Activated CD8-positive, alpha-beta memory T cell treated with anti-CD3 and anti-CD28 coated beads for 36 hours (primary cell): ENCODE measurements around the gene CFAP221. TPM values are rescaled to one million over a fixed set of nuclear protein-coding genes. Genes with fewer than 3 reads are reported as not detected.

Experiments used
- CTCF ChIA-PET: fragments of 350-600 bp; sonication (Branson Sonifier 250); formaldehyde crosslinking; loops from one replicate; lab custom pipeline; 2021; ENCODE audit warnings: antibody characterized with exemption; lab: Charles Lee
- POLR2A ChIA-PET: fragments of 350-600 bp; sonication (Branson Sonifier 250); formaldehyde crosslinking; loops from one replicate; lab custom pipeline; 2021; ENCODE audit warnings: antibody characterized with exemption; lab: Charles Lee
- total RNA-seq, 2 experiments: library from RNA; stranded (reverse); gene quantifications; one replicate each; pipeline ENCODE4 v1.2.3, GENCODE V29; 2021

The CFAP221 gene
- total RNA-seq, 2 experiments from 2014 or later, result not detected

DNA sequence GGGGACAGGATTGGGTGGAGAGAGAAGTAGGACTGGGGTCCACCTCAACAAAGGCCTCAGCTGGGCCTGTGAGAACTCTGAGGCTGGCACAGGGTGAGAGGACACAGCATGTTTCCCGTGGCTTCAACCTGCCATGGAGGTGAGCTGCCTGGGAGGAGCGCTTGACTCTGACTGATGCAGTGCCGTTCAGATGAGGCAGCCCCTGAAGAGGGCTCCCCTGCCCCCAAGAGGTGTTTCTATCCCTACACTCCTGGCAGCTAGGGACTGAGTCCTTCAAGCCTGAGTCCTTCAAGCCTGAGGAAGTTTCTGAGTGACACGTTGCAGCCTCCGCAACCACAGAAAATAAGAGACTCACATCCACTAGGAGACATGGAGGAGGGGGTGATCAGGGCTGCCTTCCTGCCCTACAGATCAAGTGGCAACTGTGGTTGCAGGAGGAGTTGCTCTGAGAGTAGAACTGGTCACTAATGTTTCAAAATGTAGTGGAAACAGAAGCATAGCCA, 85.1 kb downstream of the CFAP221 start:
- ChIA-PET POLR2A (no interaction called here), CTCF (no interaction called here)

DNA sequence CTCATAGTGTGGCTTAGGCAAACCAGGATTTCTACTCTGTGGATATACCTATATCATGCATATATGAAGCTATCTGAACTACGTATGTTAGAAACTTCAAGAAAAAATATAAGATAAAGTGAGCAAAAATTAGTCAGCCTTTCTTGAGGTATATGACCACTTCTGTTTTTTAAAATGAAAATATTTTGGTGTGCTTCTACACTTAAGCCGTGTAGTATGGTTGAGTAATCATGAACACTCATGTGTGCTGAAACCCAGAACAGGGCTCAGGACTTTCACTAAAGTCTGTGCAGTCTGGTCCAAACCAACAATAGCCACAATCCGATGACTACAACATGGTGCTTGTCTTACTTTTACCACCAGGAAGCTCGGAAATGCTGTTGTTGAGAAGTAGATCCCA, 85.9 kb downstream of the CFAP221 start:
- CTCF ChIA-PET, result no interaction called here

DNA sequence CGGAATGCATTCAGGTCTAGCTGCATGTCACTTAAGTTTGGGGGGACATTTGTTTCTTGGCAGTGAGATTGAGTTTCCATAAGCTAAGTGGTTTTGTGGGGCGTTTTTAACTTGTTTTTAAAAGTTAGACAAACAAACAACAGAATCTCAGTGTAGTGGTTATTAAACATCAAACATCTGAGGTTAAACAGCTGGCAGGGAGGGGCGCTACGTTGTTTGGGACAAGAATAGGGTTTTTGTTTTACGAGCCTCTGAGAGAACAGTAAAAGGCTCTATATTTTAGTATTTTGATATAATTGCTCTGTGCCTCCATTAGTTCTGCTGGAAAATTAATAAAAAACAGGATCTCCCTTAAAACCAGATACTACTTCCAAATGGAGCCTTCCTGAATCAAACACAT, 93.1 kb downstream of the CFAP221 start:
- CTCF ChIA-PET, result no interaction called here
- POLR2A ChIA-PET, result no interaction called here

More for the DNA sequence above, 85.9 kb downstream of the CFAP221 start:
- POLR2A ChIA-PET, result no interaction called here

DNA sequence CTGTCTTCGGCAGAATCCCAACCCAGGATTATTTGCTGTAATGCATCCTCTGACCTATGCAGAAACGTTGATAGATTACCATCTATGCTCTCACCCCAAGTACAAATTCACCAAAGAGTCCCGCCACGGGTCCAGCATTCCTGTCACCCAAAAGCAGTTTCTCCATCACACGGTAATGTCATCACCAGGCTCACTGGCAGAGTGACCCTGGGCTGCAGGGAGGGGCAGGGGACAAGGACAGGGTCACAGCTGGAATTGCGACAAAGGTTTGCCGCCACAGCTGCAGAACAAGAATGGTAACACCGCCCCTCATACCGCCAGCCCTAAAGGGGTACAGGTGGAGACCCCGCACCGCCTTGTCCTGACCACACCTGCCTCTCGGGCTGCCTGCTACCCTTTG, 94.0 kb downstream of the CFAP221 start:
- CTCF ChIA-PET, result no interaction called here
- POLR2A ChIA-PET, result no interaction called here

DNA sequence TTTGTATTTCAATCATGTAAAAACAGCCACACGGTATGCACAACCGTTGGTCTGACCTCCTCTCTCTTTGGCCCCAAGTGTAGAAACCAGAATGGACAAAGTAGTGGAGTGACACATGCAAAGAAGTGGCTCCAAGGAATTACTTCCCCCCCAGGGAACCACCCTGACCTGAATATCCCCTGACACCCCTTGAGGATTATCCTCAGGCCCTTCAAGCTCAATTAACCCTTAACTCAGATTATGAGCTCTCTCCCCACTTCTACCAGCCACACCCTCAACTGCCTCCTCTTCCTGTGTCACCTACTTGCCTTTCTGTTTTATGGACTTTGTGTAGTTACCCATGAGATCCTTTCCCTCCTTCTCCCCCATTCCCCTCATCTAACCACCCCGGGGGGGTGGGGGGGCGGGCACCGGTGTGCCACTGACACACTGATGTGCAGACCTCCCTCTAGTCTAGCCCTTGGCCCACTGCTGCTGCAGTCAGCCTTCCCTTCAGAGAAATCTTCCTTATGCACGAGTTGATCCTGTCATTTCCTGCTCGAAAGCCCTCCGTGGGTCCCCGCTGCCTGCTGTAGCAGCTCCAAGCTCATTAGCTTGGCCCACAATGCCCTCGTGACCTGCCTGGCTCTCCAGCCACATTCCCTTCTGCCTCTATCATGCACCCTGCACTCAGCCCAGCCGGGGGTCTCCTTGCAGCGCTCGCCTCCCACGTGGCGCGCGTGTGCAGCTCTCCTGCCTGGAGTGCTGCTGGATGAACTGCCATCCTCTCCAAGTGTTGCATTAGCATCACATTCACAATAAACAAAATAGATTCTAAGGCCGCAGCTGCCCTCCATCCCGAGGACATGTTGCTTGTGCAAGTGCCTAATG, 94.7 kb downstream of the CFAP221 start:
- CTCF ChIA-PET, result no interaction called here
- POLR2A ChIA-PET, result no interaction called here

DNA sequence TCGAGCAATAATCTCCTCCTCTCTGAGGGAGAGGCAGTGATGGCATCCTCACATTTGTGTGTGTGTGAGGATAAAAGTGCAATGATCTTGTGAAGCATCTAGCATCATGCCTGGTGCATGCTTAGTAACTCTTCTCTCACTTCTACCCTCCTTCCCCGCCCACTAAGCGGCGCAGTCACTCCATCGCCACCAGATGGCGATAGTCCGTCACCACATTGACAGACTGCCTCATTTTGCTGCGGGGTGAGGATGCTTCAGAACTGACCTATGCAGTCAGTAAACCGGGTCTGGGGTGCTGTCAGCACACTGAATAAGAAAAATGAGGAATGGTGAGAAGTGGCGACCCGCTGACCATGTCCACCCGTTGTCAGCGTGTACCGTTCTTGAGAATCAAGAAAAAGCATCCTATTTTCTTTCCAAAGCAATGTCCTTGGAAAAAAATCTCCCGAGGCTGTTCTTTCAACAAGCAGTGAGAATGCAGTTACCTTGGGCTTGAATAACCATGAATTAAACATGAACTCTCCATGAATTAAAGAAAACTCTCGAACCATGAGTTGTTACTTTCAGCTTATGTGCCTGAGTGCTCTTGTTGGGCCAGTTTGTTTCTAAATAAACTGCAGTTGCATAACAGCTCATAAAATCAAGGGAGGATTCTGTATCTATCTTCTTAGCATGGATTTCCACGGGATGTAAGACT, 97.5 kb downstream of the CFAP221 start:
- ChIA-PET POLR2A (no interaction called here), CTCF (interaction anchor here (0.7 to 3.0 kb wide), 9 partner anchors 9 to 535 kb away, joined by 3 to 11 read pairs (median 4); partner anchors contain the start of gene TMEM177)

DNA sequence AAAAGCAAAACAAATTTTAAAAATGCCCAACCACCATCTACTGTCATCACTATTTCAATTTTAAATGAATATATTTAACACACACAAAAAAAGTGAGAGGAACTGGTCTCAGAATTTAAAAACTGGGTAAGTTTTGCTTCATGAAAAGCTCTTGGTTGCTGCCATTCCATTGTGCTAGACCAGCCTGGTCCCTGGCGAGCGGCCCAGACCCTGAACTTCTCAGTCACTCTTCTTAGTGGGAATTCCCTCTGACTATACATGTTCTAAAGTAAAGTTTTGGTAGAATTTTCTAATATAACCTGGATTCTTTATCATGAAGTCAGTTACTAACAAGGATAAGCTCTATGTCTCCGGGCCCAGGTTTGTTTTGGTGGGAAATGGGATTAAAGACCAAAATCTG, 99.9 kb downstream of the CFAP221 start:
- ChIA-PET POLR2A (no interaction called here), CTCF (no interaction called here)

DNA sequence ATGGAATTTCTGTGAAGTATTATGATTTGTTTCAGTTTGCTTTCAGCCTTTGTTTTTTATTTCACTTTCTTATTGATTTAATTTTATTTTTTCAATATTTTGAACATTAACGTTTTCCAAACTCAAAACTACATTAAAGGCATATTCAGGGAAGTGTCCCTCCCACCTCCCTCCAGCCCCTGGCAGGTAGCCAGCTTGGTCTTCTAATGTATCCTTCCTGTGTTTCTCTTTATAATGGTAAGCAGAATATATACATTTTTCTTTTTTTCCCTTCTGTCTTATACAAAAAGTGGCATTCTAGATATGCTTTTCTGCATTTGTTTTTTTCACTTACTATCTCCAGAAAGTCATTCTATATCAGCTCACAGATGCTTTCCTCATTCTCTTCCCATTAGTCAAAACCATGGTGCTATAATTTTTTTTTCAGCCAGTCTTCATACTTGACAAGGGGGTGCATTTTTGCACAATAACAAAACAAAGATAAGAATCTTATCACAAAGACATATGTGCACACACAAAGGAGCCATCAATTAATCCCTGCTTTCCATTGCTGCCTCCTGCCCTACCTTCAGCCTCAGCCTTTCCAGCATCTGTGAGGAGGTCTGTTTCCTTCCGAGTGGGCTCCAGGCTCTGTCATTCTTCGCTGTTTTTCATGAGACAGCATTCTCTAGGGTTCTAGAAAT, 101.1 kb downstream of the CFAP221 start:
- ChIA-PET CTCF (no interaction called here), POLR2A (no interaction called here)

DNA sequence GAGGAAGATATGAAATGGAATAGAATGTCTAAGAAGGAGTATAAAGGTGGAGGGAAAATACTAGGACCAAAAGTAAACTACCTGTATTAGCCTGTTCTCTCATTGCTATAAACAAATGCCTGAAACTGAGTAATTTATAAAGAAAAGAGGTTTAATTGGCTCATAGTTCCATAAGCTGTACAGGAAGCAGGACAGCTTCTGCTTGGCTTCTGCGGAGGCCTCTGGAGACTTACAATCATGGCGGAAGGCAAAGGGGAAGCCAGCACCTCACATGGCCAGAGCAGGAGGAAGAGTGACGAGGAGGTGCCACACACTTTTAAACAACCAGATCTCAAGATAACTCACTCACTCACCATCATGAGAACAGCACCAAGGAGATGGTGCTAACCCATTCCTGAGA, 101.9 kb downstream of the CFAP221 start:
- CTCF ChIA-PET, result no interaction called here
- POLR2A ChIA-PET, result no interaction called here

DNA sequence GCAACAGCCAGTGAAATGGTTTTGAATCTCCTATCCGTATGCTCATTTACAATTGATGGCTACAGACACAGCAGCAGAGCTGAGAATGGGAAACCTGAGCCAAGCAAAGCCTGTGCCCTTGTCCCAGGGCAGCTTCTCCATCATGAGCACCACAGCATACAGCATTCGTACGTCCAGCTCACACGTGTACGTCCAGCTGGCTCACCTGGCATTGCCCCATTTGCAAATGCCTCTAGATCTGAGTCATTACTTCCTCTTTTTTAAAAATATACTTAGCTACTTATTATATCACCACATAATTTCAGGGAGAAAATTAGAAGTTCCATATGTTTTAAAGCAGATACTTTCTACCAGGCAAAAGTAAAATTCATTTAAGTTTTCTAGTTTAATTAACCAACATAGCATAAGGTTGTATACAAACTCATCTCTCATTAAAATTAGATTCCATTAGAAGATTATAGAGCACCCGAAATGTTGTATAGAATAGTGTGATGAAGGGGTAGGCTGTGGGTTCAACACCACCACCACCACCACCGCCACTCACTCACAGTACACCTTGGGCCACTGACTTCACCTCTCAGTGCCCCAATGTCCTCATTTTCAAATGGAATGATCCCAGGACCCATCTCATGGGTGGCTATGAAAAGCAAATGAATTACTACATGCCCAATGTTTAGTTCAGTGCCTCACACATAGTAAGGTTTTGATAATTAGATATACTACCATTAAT, 103.4 kb downstream of the CFAP221 start:
- ChIA-PET CTCF (interaction anchor here (0.5 kb wide), 1 partner anchor 462 kb away, joined by 3 read pairs; no protein-coding TSS in a partner anchor), POLR2A (no interaction called here)

DNA sequence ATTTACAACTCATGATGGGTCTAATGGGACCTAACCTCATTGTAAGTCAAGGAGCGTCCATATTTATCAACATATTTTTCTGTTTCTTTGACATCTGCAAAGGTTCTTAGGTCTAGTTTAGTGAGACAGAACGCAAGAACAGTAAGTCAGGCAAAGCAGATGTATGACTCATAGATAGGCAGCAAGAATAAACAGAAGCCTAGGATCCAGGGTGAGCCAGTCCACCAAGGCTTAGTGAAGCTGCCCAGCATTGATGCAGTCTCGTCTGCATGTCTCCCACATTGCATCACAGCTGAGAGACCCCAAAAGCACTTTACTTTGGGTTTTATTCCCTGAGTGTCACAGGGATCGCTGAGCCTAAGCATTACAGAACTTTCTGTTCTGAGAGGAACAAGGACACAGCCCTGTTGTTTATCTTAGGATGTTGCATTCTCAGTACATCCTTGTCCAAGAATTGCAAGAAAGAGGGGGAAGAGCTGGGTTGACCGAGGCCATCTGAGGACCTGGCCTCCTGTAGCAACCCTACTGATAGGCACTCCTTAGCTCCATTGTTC, 105.2 kb downstream of the CFAP221 start:
- CTCF ChIA-PET, result interaction anchor here (0.7 to 1.3 kb wide), 2 partner anchors 9 to 11 kb away, joined by 3 to 4 read pairs; no protein-coding TSS in a partner anchor
- POLR2A ChIA-PET, result no interaction called here

DNA sequence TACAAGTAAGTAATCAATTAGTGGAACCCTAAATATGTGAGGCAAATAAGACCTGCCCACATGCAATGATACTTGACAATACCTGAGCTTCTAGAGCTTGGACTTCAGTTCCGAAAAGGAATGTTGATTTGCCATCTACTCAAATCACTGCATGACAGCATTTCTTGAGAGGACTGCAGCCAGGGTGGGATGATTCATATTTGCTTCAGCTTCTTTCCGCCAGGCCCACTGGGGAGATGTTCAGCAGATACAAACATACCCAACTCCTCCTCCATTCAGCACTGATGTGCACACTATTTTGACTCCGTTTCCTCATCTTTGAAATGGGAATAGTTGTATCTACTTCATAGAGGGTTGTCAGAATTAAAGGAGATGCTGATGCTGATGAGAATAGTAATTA, 106.0 kb downstream of the CFAP221 start:
- ChIA-PET POLR2A (no interaction called here), CTCF (interaction anchor here (0.7 kb wide), 1 partner anchor 8 kb away, joined by 3 read pairs; no protein-coding TSS in a partner anchor)

DNA sequence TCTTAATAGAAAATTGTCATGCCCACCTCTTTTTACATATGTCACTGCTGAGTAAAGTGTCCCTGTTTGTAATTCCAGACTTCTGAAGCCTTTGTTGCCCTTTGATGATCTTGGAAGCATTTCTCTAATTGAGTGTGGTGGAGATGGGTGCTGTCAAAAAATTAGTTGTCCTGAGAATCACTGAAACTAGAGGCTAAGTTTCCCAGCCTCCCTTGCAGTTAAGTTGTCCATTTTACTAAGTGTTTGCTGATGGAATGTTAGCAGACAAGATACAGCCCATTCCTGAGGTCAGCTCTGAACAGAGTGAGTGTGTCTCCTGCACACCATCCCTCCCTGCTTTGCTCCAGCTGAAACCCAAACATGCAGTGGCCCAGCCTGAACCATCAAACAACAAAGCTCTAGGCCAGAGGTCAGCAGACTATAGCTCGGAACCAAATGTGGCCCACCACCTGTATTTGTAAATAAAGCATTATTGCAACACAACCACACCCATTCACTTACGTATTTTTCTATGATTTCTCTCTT, 106.7 kb downstream of the CFAP221 start:
- ChIA-PET CTCF (interaction anchor here (1.2 kb wide), 1 partner anchor 10 kb away, joined by 3 read pairs; no protein-coding TSS in a partner anchor), POLR2A (no interaction called here)

DNA sequence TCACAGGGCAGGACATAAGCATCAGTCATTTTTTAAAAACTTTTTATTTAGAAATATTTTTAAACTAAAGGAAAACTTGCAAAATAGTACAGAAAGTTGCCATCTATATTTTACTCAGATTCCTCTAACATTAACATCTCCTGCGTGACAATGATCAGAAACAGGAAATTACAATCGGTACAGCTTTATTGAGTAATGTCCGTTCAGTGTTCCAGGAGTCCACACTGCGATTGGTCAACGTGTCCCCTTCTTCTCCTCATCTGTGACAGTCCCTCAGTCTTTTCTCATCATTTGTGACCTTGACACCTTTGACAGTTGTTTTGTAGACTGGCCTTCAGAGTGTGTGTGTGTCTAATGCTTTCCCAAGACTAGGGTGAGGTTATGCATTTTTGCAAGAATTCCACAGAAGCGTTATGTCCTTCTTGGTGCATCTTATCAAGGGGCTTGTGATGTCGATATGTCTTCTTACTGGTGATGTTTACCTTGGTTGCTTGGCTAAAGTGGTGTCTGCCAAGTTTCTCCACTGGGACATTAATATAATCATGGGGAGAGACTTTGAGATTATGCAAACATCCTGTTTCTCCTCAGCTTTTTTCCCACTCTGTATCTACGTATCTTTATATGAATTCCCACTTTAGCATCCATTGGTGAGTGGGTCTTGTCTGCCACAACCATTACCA, 113.4 kb downstream of the CFAP221 start:
- ChIA-PET POLR2A (no interaction called here), CTCF (interaction anchor here (0.6 to 1.9 kb wide), 3 partner anchors 8 to 490 kb away, joined by 3 to 11 read pairs (median 4); no protein-coding TSS in a partner anchor)

DNA sequence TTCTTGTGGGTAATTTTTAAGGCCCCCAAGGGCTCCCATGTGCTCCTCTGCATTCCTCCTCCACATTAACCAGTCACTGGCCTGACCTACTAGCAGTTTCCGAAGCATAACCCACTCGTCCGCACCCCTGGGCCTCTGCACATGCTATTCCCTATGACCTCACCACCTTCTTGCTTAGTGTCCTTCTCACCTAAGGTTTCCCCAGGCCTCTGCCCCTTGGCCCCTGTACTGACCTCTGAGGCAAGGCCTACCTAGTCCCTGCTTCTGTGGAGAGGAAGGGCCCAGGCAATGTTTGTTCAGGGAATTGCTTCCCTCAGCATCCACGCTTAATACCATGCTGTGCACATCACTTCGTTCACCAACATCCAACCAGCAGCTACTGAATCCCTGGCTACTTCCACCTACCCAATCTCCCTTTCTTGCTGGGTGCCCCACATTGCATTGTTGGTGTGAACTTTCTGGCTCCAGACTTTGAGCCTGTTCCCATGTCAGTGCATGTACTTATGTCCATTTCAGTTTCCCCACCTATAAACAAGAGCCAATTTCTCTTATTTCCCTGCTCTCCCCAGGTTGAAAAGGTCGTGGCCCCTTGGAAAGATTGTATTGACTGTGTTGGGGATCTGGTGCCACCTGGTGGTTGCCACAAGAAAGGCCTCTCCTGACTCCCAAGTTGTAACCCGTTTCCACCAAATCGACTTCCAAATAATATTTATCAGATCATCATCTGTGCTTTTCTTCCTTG, 115.5 kb downstream of the CFAP221 start:
- ChIA-PET POLR2A (no interaction called here), CTCF (interaction anchor here (1.4 kb wide), 1 partner anchor 11 kb away, joined by 4 read pairs; no protein-coding TSS in a partner anchor)

DNA sequence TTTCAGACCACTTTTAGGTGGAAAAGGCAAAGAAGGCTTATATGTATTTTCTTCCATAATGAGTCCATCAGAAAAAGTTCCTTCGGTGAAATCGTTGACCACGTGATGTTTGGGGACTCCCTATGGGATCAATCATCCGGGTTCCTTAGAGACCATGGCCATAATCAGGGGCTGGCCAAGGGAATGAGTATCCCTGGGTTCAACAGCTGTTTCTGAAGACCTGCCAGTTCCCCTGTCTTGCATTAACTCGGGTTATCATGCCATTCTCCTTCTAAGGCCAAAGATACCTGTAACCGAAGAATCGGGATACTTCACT, 116.1 kb downstream of the CFAP221 start:
- CTCF ChIA-PET, result interaction anchor here (0.8 to 1.4 kb wide), 2 partner anchors 11 to 185 kb away, joined by 3 to 4 read pairs; no protein-coding TSS in a partner anchor
- POLR2A ChIA-PET, result no interaction called here

DNA sequence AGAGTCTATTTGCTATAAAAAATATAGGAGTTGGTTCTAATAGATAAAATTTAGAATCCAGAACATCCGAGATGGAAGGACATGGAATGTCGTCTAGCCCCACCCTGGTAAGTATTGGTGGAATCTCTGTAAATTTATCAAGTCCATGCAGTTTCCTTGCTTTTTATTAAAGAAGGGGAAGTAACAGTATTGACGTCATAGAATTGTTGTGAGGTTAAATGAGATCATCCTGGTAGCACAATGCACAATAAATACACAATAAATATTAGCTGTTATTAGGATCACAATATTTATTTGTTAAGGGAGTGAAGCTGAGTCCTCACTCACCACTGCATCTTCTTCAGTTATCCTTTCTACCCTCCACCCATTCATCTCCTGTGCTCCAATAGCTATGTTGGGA, 118.0 kb downstream of the CFAP221 start:
- CTCF ChIA-PET, result interaction anchor here (1.4 kb wide), 1 partner anchor 21 kb away, joined by 4 read pairs; no protein-coding TSS in a partner anchor
- POLR2A ChIA-PET, result no interaction called here
